Astrocyte of the spinal cord (primary cell): Measurements from ENCODE around the gene HBM.
"Not testable (repeated sequence)": the region's sequence is repeated elsewhere in the genome, so short reads cannot be mapped to it uniquely, and the experiment has no call there.

ENCODE experiments used
- DNase-seq: peaks from one replicate; pipeline ENCODE4 v3.0.0; 2011; ENCODE audit warnings: low read depth, low spot score
- H3K4me3 ChIP-seq: 2 replicates; pipeline ENCODE4 v1.5.1; 2011; ENCODE audit warnings: low read depth, mild to moderate bottlenecking, low read length, moderate library complexity
- CTCF ChIP-seq: IDR thresholded peaks from 2 replicates; pipeline ENCODE4 v1.5.1; 2012; ENCODE audit warnings: low read depth, mild to moderate bottlenecking, low read length, inconsistent platforms
- in situ Hi-C: cut with HindIII; loops from 2 replicates; pipeline ENCODE4 v1.10.0; 2017; ENCODE audit warnings: low sequenced_read_pairs

The HBM gene

DNA sequence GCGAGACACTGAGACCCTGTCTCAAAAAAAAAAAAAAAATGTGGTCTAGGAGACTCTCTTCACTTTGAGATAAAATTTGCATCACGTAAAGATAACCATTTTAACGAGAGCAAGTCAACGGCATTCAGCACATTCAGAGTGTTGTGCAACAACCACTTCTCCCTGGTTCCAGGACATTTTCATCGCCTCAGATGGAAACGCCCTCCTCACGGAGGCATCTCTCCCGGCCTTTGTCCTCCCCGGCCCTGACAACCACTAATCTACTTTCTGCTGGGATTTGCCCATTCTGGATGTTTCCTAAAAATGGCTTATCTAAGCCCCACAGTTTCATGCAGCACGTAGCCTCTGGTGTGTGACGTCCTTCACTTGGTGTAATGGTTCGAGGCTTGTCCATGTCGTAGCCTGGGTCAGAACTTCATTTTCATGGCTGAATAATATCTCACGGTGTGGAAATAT, 21.0 kb upstream of the HBM start:
- H3K4me3 ChIP-seq, result no peak overlapping the region
- DNase-seq, result no peak
- no peak for TF ChIP-seq CTCF
- in situ Hi-C loops, result no loop called here

DNA sequence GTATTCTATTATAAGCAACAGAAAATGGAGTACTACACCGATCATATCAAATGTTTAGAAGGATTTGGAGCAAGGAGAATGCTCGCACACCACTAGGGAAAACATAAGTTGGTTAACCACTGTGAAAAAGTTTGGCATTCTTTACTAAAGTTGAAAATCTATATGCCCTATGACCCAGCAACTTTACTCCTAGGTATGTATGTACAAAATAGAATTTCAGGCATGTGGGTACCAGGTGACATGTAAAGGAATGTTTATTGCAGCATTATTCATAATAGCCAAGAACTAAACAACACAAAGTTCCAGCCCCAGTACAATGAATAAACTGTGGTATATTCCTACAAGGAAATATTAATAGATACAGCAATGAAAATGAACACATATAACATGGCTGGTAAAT, 19.1 kb upstream of the HBM start:
- in situ Hi-C loops, result no loop called here
- no peak overlapping the region for H3K4me3 ChIP-seq
- no peak for DNase-seq
- TF ChIP-seq CTCF, result no peak

DNA sequence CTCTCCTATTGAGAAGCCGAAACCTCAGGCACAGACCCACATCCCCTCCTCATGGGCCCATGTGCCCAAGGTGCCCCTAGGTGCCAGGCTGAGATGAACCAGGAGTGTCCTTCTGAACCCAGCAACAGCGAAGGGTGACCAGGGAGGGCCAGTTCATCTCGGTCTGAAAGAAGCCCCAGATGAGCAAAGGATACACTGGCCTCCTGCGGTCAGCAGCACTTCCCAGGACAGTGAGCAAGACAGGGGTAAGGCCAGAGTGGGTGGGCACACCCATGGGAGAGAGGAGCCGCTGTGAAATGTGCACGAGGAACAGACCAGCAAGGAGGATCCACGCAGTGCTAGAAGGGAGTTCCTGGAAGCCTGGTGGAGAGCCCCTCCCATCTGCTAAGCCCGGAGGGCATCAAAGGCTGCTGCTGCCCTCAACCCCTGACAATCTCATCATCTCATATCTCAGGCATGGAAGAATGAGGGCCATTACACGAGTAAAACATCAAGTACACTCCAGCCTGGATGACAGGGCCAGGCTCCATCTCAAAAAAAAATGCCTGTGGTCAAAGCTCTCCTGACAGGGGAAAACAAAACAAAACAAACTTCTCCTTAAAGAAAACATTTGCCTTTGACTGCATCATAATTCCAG, 16.6 kb upstream of the HBM start:
- no peak overlapping the region for H3K4me3 ChIP-seq

DNA sequence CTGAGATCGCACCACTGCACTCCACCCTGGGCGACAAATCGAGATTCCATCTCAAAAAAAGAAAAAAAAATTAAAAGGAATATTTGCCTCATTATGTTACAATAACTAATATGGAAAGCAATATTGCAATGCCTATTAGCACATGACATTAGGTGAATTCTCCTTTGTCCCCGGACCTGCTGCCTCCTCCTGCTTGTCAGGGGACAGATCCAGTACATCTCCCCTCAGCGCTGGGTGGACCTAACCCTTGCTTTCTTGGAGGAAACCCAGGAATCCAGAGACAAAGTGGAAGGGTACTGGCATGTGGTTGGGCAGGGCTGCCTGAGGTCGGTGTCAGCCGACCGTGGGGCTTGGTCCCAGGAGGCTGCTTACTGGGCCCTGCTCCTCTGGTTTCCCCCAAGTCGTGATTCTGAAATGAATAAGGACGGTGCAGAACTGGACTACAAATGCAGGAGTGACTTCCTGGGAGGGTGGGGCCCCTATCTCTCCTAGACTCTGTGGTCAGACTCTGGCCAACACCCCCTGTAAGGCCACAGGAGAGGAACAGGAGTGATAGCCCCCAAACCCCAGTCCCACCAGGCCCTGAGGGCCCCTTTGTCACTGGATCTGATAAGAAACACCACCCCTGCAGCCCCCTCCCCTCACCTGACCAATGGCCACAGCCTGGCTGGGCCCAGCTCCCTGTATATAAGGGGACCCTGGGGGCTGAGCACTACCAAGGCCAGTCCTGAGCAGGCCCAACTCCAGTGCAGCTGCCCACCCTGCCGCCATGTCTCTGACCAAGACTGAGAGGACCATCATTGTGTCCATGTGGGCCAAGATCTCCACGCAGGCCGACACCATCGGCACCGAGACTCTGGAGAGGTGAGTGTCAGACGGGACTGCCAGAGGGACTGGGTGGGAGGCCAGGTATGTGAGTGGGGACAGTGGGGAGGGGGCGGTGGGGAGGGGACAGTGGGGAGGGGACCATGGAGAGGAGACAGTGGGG, 13.3 kb upstream of the HBM start, which contains the start of gene HBZ:
Gene HBZ, plus strand, starts transcription at position 504 of the 988 bp plus-strand sequence. Its CDS starts 266 bp downstream, at position 770.
- no peak within 1 kb of the TSS for H3K4me3 ChIP-seq
- no peak for TF ChIP-seq CTCF
- in situ Hi-C loops, result no loop called here
- DNase-seq, result no peak

More for the DNA sequence above, 16.6 kb upstream of the HBM start:
- TF ChIP-seq CTCF, result no peak
- peak; percentile 12 for DNase-seq
- in situ Hi-C loops, result no loop called here

- DNase-seq, in situ Hi-C loops, H3K4me3 ChIP-seq: not testable (repeated sequence)
Measured at GRCh38 chr16:153129-153521, 12.7 kb upstream of the HBM start.

DNA sequence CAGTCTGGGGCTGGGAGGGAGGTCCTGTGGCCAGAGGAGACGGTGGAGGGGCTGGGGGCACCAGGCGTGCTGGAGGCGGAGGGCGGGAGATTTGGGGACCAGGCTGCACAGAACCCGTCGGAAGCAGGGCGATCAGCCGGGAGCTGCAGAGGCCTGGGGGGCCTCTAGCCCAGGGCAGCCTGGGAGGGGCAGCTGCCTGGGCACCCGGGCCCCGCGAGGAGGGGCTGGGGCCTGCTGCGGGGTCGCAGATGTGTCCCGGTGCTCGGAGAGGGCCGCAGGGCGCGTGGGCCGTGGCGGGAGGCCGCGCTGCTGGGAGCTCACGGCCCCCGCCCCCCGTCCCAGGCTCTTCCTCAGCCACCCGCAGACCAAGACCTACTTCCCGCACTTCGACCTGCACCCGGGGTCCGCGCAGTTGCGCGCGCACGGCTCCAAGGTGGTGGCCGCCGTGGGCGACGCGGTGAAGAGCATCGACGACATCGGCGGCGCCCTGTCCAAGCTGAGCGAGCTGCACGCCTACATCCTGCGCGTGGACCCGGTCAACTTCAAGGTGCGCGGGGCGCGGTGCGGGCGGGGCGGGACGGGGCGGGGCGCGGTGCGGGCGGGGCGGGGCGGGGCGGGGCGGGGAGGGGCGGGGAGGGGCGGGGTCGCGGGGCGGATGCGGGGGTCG, 12.1 kb upstream of the HBM start:
- DNase-seq, in situ Hi-C loops, H3K4me3 ChIP-seq: not testable (repeated sequence)

DNA sequence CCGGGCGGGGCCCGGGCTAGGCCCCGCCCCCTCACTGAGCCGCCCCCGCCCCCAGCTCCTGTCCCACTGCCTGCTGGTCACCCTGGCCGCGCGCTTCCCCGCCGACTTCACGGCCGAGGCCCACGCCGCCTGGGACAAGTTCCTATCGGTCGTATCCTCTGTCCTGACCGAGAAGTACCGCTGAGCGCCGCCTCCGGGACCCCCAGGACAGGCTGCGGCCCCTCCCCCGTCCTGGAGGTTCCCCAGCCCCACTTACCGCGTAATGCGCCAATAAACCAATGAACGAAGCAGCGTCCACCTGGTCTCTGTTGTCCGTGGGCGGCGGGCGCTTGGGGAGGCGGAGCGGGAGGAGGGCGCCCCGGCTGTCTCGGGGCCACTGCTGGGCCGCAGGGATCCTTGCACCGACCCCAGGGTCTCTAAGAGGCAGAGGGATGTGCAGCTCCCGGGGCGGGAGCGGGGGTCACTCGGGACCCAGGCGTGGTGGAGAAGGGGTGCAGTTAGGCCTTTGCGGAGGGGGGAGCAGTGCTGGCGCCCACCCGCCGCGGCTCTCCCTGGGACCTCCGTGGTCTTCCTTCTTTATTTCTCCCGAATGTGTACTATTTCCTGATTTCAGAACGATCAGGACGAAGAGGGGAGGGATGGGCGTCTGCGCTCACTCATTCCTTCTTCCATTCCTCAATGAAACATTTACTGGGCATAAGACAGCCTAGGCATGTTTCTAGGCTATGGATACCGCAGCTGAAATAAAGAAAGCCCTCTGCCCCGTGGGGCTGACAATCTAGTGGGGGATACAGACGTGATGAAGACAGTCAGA, 11.4 kb upstream of the HBM start:
- H3K4me3 ChIP-seq, result peak overlapping the region; percentile 45
- DNase-seq, result peak; percentile 31
- no peak for TF ChIP-seq CTCF
- in situ Hi-C loops, result no loop called here
